ENCODE measurements around the gene GSC.

GRCh38 chr14:94772548-94772947, 2.6 kb upstream of the GSC start:
- TF ChIP-seq CTCF (optimal IDR thresholded peaks at IDR 0.05 in 1 of 3, IDR thresholded peaks at IDR 0.05 in 1 of 3, conservative IDR thresholded peaks at IDR 0.05 in 1 of 3; ENCODE audit: extremely low read depth in 1 of 3, insufficient read depth in 2 of 3, low read length in 3 of 3) (no peak), EZH2 (IDR thresholded peaks at IDR 0.05; ENCODE audit: low read length) (no peak)

All from keratinocyte (primary cell).